Stimulated activated CD8-positive, alpha-beta memory T cell treated with anti-CD3 and anti-CD28 coated beads, Interleukin-7, amount 100 ng/mL, for 48 hours (primary cell): ENCODE measurements around the gene ZP4.
"Not testable (repeated sequence)": the region's sequence is repeated elsewhere in the genome, so short reads cannot be mapped to it uniquely, and the experiment has no call there.

Source experiments
- DNase-seq, 2 donors: peaks; one replicate each; pipeline ENCODE4 v3.0.0-alpha.2; 2020; ENCODE audit warnings: low read depth in 1 of 2; ENCODE audit errors: extremely low read depth in 1 of 2

The ZP4 gene

GRCh38 chr1:237878406-237878805 is 12.3 kb downstream of the ZP4 start:
- no peak for DNase-seq

- no peak for DNase-seq
Measured at GRCh38 chr1:237877631-237878030, 13.1 kb downstream of the ZP4 start.

- DNase-seq = no peak
Measured at GRCh38 chr1:237875291-237875690, 15.4 kb downstream of the ZP4 start.

- DNase-seq = no peak
Measured at GRCh38 chr1:237873487-237874211, 17.1 kb downstream of the ZP4 start.

- DNase-seq = no peak
Measured at GRCh38 chr1:237868817-237869600, 21.7 kb downstream of the ZP4 start.

GRCh38 chr1:237867380-237867888 is 23.3 kb downstream of the ZP4 start:
- no peak for DNase-seq

GRCh38 chr1:237864338-237865244 is 26.1 kb downstream of the ZP4 start:
- no peak for DNase-seq

- no peak for DNase-seq
Measured at GRCh38 chr1:237863234-237863633, 27.5 kb downstream of the ZP4 start.

- no peak for DNase-seq
Measured at GRCh38 chr1:237861944-237862343, 28.8 kb downstream of the ZP4 start.

- DNase-seq = no peak
Measured at GRCh38 chr1:237858992-237859391, 31.7 kb downstream of the ZP4 start.

- DNase-seq = no peak
Measured at GRCh38 chr1:237857455-237857854, 33.3 kb downstream of the ZP4 start.

GRCh38 chr1:237852342-237852741 is 38.4 kb downstream of the ZP4 start:
- no peak for DNase-seq

GRCh38 chr1:237851210-237851845 is 39.4 kb downstream of the ZP4 start:
- DNase-seq = peak in 1 of 2 donors; percentile 3

- not testable (repeated sequence) for DNase-seq
Measured at GRCh38 chr1:237843516-237843915, 47.2 kb downstream of the ZP4 start.

- no peak for DNase-seq
Measured at GRCh38 chr1:237841485-237841884, 49.2 kb downstream of the ZP4 start.

- DNase-seq = no peak
Measured at GRCh38 chr1:237838904-237839534, 51.7 kb downstream of the ZP4 start.

- DNase-seq = no peak
Measured at GRCh38 chr1:237838320-237838719, 52.4 kb downstream of the ZP4 start.

GRCh38 chr1:237834461-237834860 is 56.3 kb downstream of the ZP4 start:
- no peak for DNase-seq

GRCh38 chr1:237834048-237834447 is 56.7 kb downstream of the ZP4 start:
- DNase-seq = no peak

GRCh38 chr1:237832858-237833257 is 57.9 kb downstream of the ZP4 start:
- DNase-seq = no peak
